GM10266 (cell line): Measurements from ENCODE around the gene LIMK2.
"Not testable (repeated sequence)": the region's sequence is repeated elsewhere in the genome, so short reads cannot be mapped to it uniquely, and the experiment has no call there.

Experiments used
- DNase-seq: peaks from one replicate; pipeline ENCODE4 v3.0.0; 2012; ENCODE audit errors: extremely low spot score
- CTCF ChIP-seq: IDR thresholded peaks from 2 replicates; pipeline ENCODE4 v1.5.1; 2012; ENCODE audit warnings: mild to moderate bottlenecking, low read depth; ENCODE audit not compliant: control insufficient read depth, insufficient read depth; ENCODE audit errors: missing control alignments

Gene LIMK2

GRCh38 chr22:31199187-31199586 is 12.9 kb upstream of the LIMK2 start:
- DNase-seq: no peak
- no peak for TF ChIP-seq CTCF

- not testable (repeated sequence) for DNase-seq
Measured at GRCh38 chr22:31204352-31204984, 7.6 kb upstream of the LIMK2 start.

GRCh38 chr22:31205059-31205458 is 7.0 kb upstream of the LIMK2 start:
- not testable (repeated sequence) for DNase-seq

GRCh38 chr22:31206460-31206859 is 5.6 kb upstream of the LIMK2 start:
- not testable (repeated sequence) for DNase-seq

- TF ChIP-seq CTCF: no peak
- DNase-seq: no peak
Measured at GRCh38 chr22:31206896-31207687, 5.0 kb upstream of the LIMK2 start.

GRCh38 chr22:31210556-31211421 is 1.3 kb upstream of the LIMK2 start:
- no peak for TF ChIP-seq CTCF

GRCh38 chr22:31211482-31211861 is 626 bp upstream of the LIMK2 start:
- no peak for TF ChIP-seq CTCF
- no peak for DNase-seq

More at GRCh38 chr22:31210556-31211421, 1.3 kb upstream of the LIMK2 start:
- DNase-seq: no peak

- no peak for DNase-seq
- no peak for TF ChIP-seq CTCF
Measured at GRCh38 chr22:31212783-31213629, 908 bp downstream of the LIMK2 start.
